ENCODE data around the gene ANP32A.

GRCh38 chr15:68735610-68736009 lies 85.1 kb downstream of the ANP32A start:
- TF ChIP-seq FOSL1 (IDR thresholded peaks at IDR 0.05; ENCODE audit: low read depth), result no peak
- no peak for TF ChIP-seq CTCF (IDR thresholded peaks at IDR 0.05 in 2 of 3, conservative IDR thresholded peaks at IDR 0.05 in 1 of 3; ENCODE audit: borderline replicate concordance in 1 of 3, insufficient read depth in 1 of 3, low read depth in 2 of 3, low read length in 2 of 3)
- TF ChIP-seq POLR2A (IDR thresholded peaks at IDR 0.05; ENCODE audit: borderline replicate concordance, extremely low read depth, insufficient read depth, insufficient read length), result no peak
- no peak for TF ChIP-seq ZNF274 (IDR thresholded peaks at IDR 0.05; ENCODE audit: low read depth, low read length)
- no peak for TF ChIP-seq ELF1 (IDR thresholded peaks at IDR 0.05; ENCODE audit: borderline replicate concordance, low read depth)
- TF ChIP-seq POLR2AphosphoS5 (IDR thresholded peaks at IDR 0.05; ENCODE audit: low read depth, low read length), result no peak
- TF ChIP-seq REST (IDR thresholded peaks at IDR 0.05; ENCODE audit: low read depth), result no peak
- TF ChIP-seq YY1 (IDR thresholded peaks at IDR 0.05; ENCODE audit: extremely low read depth, insufficient replicate concordance, low read depth, low read length), result no peak
- no peak for TF ChIP-seq EZH2 (IDR thresholded peaks at IDR 0.05)
